GM19463 (cell line): ENCODE data around the gene N4BP3.

Experiments
- ATAC-seq: cut with Tn5 transposase; IDR thresholded peaks from one replicate; pipeline ENCODE4 v1.9.1; 2021; ENCODE audit warnings: mild to moderate bottlenecking, moderate library complexity; ENCODE audit not compliant: unreplicated experiment

Gene N4BP3

DNA sequence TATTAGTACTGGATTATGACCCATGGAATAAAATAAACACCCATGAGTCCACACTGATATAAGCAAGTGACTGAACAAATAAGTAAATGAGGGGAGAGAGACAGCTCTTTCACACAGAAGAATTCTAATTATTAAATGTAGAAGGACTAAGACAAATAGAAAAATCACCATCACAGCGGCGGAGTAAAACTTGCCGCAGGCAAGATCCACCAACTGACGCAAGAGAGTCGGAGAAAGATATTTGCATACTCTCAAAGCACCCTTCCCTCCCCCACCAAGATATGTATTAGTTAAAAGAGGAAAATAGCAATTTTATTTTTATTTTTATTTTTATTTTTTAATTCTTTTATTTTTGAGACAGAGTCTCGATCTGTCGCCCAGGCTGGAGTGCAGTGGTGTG, 14.6 kb upstream of the N4BP3 start:
- no peak for ATAC-seq

DNA sequence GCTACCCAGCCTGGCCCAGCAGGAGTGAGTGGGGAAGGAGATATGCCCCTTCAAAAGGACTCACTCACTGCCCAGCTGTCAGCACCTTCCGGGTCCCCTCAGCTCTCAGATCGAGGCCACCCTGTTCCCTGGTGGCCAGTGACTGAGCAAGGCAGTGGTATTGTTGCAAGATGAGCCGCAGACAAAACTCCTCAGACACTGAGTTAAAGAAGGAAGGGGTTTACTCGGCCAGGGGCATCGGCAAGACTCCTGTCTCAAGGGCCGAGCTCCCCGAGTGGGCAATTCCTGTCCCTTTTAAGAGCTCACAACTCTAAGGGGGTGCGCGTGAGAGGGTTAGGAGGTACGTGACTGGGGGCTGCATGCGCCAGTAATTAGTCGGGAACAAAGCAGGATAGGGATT, 9.7 kb upstream of the N4BP3 start:
- ATAC-seq: no peak

DNA sequence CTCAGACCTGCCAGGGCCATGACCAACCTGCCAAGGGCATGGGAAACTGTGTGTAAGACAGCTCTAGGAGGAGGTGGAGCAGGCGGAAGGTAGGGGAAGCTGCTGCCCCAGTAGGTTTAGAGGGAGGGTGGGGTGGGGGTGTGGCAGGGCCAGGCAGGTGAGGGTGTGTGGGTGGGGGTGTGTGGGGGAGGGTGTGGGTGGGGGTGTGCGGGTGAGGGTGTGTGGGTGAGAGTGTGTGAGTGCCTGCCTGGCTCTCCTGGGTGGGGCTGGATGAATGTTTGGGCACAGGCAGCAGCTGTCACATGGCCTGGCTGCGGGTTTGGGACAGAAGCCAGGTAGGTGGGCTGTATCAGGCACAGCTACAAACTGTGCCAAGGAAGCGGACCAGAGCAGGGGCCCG, 8.8 kb upstream of the N4BP3 start:
- no peak for ATAC-seq

- no peak for ATAC-seq
These were observed 7.2 kb upstream of the N4BP3 start for GRCh38 chr5:178106086-178106485.

DNA sequence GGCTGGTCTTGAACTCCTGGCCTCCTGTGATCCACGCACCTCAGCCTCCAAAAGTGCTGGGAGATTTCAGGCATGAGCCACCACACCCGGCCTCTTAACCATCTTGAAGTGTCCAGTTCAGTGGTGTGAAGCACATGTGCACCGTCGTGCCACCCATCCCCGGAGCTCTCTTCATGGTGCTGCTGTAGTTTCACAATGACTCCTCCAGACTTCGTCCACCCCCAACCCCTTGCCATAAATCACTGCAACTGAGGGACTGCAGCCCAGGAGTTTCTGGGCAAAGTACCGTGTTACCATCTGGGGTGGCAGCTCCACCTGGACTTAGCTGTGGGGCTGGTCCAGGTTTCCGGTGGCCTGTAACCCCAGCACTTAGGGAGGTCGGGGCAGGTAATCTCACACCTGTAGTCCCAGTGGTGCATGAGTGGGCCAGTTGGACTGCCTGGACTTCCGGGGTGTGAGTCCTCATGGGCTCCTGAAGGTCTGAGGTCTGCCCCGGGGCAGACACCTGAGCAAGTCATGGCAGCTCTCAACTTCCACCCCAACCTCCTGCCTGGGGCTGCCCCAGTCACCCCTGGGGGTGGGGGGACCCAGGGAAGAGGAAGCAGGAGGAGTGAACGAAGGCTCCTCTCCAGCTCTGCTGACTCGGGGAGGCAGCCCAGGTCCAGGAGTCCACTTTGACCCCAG, 6.6 kb upstream of the N4BP3 start:
- no peak for ATAC-seq

DNA sequence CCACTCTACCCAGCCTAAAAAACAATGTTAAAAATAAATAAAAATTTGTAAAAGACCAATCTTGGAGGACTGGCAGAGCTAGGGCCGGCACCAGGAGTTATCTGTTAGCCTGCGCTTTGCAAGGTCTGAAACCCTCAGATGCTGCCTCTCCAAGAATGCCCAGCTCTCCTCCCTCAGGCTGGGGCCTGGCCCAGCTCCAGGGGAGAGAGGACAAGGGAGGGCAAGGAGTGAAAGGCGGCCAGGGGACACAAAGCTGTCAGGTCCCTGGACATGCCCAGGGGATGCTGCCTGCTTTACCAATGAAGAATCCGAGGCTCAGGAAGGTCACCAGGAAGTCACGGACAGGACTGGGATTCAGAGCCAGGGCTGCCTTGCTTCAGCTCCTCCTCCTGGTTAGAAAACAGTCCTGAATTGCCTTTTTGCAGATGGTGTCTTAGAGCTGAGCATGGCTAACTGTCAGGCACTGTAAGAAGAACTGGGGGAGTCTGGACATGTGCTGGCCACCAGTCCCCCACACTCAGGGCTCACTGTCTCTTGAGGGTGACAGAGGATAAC, 5.5 kb upstream of the N4BP3 start:
- ATAC-seq: no peak

GRCh38 chr5:178108446-178108845, 4.9 kb upstream of the N4BP3 start:
- ATAC-seq: no peak

- no peak for ATAC-seq
These were observed 4.4 kb upstream of the N4BP3 start for GRCh38 chr5:178108966-178109365.

GRCh38 chr5:178110511-178110910, 2.8 kb upstream of the N4BP3 start:
- ATAC-seq: no peak

DNA sequence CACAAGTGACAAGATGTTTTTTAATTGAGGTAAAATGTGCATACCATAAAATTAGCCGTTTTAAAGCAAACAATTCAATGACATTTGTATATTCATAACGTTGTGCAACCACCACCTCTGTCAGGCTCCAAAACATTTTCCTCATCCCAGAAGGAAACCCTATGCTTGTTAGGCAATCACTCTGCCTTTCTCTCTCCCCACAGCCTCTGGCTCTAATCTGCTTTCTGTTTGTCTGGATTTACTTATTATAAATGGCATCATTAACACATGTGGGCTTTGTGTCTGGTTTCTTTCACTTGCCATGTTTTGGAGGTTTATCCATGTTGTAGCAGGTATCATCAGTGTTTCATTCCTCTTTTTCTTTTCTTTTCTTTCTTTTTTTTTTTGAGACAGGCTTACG, 1.4 kb upstream of the N4BP3 start:
- ATAC-seq: no peak

DNA sequence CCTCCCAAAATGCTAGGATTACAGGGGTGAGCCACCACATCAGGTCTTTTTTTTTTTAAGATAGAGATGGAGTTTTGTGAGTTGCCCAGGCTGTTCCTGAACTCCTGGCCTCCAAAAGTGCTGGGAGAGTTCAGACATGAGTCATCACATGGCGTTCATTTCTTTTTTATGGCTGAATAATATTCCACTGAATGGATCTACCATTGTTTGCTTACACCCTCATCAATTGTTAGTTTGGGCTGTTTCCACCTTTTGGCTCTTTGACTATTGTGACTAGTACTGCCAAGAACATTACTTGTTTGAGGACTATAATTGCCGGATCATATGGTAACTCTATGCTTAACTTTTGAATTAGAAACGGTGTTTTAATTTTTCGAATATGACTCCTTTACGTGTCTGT, 787 bp upstream of the N4BP3 start:
- ATAC-seq: no peak

DNA sequence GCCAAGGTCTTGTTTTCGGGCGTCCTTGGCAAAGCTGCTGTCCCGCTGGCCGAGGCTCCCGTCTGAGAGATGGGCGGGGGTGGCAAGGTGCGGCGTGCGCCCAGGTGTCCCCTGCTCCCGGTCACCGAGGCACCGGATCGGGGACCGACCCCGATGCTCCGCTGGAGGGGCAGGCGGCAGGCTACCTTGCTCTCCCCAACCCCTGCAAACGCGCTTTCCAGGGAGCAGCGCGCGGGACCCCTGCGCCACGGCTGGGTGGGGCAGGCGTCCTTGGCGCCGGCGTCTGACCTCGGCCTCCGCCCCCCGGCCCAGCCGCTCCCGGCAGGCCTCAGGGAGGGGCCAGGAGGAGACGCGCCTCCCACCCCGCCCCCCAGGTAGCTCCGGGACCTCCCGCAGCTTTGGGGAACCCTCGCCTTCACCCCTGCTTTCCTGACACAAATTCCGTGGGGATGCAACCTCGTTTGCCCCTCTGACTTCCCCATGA, 551 bp downstream of the N4BP3 start:
- ATAC-seq: peak; percentile 18

GRCh38 chr5:178114325-178115135, 1.2 kb downstream of the N4BP3 start:
- ATAC-seq: no peak

DNA sequence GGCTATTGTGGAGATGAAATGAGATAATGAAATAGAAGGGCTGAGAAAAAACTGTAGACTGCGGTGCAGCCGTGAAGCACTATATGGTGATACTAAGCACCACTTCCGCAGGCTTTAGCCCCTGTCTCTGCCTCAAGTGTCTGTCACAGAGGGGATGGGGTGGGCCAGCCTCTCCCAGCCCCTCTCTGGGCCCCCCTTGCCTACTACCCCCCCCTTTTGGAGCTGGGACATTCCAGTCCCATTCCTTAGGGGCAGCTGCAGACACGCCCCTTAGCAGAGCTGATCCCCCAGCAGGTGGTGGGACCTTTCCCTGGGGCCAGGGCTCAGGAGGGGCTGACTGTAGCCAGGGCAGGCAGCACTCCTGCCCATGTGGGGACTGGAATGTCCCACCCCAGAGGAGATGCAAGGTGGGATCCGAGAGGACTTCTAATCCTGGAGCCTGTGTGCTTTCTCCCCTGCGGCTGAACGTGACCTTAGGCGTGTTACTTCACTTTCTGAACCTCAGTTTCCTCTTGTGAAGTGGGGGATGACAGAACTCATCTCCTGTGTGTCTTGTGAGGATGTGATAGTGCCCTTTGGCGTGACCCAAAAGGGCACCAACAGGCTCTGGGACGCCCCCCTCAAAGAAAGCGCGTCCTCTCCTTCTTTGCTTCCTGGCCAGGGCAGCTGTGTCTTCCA, 1.9 kb downstream of the N4BP3 start:
- no peak for ATAC-seq

- ATAC-seq: no peak
These were observed 2.4 kb downstream of the N4BP3 start for GRCh38 chr5:178115814-178116142.

DNA sequence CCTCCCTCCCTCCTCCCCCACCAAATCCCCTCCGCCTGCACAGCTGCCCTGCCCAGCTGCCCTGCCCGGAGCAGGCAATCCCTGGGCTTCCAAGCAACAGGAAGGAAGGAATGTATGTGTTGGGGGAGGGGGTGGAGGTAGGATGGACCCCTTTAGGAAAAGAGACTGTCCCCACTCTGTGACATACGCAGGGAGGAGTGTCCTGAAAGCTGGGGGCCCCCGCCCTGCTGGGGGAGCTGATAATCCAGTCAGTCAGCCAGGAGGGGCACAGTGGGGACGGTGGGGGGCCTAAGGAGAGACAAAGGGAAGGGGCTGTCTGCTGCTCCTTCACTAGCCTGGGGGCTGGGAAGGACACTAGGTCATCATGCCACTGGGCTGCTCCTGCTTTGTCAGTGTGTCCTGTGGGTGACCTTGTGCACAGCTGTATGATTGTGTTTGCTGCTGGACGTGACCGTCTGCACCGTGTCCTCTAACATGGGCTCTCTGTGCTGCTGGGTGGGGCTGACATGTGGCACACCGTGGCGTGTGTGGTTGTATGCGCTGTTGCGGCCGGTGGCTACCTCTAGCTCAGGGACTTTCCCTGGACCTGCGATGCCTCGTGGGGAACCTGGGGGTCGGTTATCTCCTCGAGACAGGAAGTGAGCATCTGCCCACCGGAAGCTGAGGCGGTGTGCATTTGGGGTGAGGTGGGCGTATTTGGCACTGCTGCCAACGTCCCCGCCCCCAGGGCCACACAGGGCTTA, 3.0 kb downstream of the N4BP3 start:
- peak; percentile 27 for ATAC-seq

DNA sequence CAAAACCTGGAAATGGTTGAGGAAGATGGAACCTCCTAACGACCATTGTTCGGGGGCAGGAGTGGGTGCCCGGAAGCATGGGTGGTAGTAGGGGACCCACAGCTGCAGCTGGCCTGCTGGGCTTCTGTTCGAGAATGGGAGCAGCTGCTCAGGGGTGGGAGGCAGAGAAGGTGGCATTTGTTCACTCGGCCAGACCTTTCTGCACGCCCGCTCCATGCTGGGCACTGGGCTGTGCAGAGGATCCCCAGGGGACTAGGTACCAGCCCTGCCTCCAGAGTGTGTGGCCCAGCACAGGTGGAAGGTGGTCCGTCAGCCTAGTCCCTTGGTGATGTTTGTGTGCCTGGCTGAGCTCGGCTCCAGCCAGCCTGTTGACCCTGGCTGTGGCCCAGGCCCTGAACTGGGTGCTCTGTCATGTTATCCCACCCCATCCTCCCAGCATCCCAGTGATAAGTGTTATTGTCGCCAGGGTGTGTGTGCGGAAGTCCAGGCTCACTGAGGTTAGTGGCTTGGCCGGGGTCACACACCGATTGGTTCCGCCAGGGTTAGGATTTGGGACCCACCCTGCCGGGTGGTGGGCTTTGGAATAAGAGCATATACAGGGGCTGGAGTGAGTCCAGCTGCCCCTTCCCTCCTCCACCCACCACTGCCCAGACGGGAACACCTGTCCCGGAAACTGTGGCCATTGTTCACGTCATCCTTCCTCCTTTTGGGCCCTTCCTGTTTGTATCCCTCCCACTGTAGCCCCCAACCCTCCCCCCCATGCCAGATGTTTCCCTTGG, 4.8 kb downstream of the N4BP3 start:
- ATAC-seq: no peak

DNA sequence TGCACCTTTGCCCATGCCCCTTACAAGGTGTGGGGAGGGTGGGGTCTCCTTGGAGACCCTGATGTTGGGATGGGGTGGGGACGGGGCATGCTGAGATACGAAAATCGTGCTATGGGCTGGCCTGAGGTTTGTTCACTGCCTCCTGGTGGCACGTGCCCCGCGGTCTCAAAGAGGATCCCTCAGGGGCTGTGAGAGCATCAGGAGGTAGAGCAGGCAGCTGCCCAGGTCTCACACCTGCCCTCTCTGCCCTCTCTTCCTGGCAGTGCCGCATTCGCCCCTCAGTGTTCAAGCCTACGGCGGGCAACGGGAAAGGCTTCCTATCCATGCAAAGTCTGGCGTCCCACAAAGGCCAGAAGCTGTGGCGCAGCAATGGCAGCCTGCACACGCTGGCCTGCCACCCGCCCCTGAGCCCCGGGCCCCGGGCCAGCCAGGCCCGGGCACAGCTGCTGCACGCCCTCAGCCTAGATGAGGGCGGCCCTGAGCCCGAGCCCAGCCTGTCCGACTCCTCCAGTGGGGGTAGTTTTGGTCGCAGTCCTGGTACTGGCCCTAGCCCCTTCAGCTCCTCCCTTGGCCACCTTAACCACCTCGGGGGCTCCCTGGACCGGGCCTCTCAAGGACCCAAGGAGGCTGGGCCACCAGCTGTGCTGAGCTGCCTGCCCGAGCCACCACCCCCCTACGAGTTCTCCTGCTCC, 6.7 kb downstream of the N4BP3 start:
- ATAC-seq: no peak

GRCh38 chr5:178120607-178121357, 7.5 kb downstream of the N4BP3 start:
- ATAC-seq: peak; percentile 79
